Activated CD8-positive, alpha-beta memory T cell treated with anti-CD3 and anti-CD28 coated beads, Interleukin-2, amount 50 U/mL, for 24 hours (primary cell): ENCODE data around the gene WRAP73.

Source experiments
- DNase-seq: peaks from one replicate; pipeline ENCODE4 v3.0.0-alpha.2; 2020; ENCODE audit errors: extremely low read depth

WRAP73 gene

GRCh38 chr1:3649342-3650247, at the start of gene WRAP73:
Gene WRAP73, minus strand, starts transcription at chr1:3650103. Its CDS starts 104 bp downstream, at chr1:3649999.
- DNase-seq: peak; percentile 69

GRCh38 chr1:3699596-3699995, 49.7 kb upstream of the WRAP73 start:
- no peak for DNase-seq

- no peak for DNase-seq
Measured at GRCh38 chr1:3698660-3699408, 48.9 kb upstream of the WRAP73 start.

GRCh38 chr1:3697810-3698209, 47.9 kb upstream of the WRAP73 start:
- no peak for DNase-seq

GRCh38 chr1:3697104-3697503, 47.2 kb upstream of the WRAP73 start:
- DNase-seq: no peak

GRCh38 chr1:3696689-3697088, 46.8 kb upstream of the WRAP73 start:
- DNase-seq: no peak

GRCh38 chr1:3695326-3696217, 45.7 kb upstream of the WRAP73 start:
- no peak for DNase-seq

GRCh38 chr1:3693321-3693720, 43.4 kb upstream of the WRAP73 start:
- no peak for DNase-seq

GRCh38 chr1:3692598-3692997, 42.7 kb upstream of the WRAP73 start:
- DNase-seq: no peak

- DNase-seq: no peak
Measured at GRCh38 chr1:3691421-3692204, 41.7 kb upstream of the WRAP73 start.

- DNase-seq: no peak
Measured at GRCh38 chr1:3690282-3691065, 40.6 kb upstream of the WRAP73 start.

- no peak for DNase-seq
Measured at GRCh38 chr1:3689138-3689750, 39.3 kb upstream of the WRAP73 start.

- no peak for DNase-seq
Measured at GRCh38 chr1:3688356-3689137, 38.6 kb upstream of the WRAP73 start.

- DNase-seq: no peak
Measured at GRCh38 chr1:3687504-3687903, 37.6 kb upstream of the WRAP73 start.

GRCh38 chr1:3685906-3686305, 36.0 kb upstream of the WRAP73 start:
- no peak for DNase-seq

GRCh38 chr1:3685222-3685621, 35.3 kb upstream of the WRAP73 start:
- no peak for DNase-seq

- DNase-seq: no peak
Measured at GRCh38 chr1:3683992-3684391, 34.1 kb upstream of the WRAP73 start.

GRCh38 chr1:3683197-3683596, 33.3 kb upstream of the WRAP73 start:
- DNase-seq: no peak
